GM20000 (cell line): ENCODE results near the gene ANGPTL4.
"Not testable (repeated sequence)": the region's sequence is repeated elsewhere in the genome, so short reads cannot be mapped to it uniquely, and the experiment has no call there.

Experiments
- DNase-seq: peaks from one replicate; pipeline ENCODE4 v3.0.0; 2012; ENCODE audit warnings: low spot score
- TF ChIP-seq, protein P1 (sequence below): IDR thresholded peaks from 2 replicates; pipeline ENCODE4 v1.5.1; 2012; ENCODE audit warnings: mild to moderate bottlenecking, control low read depth; ENCODE audit errors: extremely low read depth, missing control alignments

Gene ANGPTL4

DNA sequence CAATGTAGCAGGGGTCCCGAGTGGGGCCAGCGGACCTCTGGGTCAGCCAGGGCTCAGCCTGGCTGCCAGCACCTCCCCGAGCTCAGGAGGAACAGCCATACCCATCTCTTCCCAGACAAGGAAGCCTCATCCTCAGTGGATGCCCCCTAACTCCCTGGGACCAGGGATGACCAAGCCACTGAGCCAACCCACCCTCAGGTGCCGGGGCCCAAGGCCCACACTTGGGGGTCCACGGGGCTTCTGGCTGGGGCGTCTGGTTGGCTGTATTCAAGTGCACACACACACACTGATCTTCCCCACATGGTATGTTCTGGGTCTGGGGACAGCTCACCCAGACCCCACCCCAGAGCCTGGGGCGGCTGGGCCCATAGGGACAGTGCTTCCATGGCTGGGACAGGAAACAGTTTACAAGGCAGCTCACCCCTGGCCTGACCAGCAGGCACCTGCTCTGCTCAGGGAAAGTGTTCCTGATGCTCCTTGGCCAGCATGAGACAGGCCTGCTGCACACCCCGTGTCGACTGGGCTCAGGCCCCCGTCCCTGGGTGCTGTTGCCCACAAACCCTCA is 33.9 kb downstream of the ANGPTL4 start:
- TF ChIP-seq, protein P1, sequence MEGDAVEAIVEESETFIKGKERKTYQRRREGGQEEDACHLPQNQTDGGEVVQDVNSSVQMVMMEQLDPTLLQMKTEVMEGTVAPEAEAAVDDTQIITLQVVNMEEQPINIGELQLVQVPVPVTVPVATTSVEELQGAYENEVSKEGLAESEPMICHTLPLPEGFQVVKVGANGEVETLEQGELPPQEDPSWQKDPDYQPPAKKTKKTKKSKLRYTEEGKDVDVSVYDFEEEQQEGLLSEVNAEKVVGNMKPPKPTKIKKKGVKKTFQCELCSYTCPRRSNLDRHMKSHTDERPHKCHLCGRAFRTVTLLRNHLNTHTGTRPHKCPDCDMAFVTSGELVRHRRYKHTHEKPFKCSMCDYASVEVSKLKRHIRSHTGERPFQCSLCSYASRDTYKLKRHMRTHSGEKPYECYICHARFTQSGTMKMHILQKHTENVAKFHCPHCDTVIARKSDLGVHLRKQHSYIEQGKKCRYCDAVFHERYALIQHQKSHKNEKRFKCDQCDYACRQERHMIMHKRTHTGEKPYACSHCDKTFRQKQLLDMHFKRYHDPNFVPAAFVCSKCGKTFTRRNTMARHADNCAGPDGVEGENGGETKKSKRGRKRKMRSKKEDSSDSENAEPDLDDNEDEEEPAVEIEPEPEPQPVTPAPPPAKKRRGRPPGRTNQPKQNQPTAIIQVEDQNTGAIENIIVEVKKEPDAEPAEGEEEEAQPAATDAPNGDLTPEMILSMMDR, result no peak
- no peak for DNase-seq

DNA sequence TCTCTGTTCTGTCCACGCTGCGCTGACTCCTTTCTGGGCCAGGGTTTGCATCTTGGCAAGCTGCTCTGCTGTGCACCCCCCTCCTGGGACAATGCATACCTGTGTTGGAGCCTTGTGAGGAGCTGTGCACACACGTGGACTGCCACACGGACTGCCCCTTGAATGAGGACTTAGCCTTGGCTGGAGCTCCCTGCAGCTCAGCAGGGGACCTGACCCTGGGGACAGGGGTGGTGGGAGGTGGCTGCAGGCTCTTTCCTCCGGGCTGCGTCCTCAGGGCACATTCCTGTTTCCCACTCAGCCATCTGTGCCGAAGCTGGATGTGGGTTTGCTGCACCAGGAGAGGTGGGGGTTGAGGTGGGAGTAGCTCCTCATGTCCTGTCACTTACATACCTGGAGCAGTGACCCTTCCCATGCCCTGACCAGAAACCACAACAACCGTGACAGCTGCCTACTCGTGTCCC is 34.4 kb downstream of the ANGPTL4 start:
- DNase-seq, result no peak
- TF ChIP-seq, protein P1, result no peak

DNA sequence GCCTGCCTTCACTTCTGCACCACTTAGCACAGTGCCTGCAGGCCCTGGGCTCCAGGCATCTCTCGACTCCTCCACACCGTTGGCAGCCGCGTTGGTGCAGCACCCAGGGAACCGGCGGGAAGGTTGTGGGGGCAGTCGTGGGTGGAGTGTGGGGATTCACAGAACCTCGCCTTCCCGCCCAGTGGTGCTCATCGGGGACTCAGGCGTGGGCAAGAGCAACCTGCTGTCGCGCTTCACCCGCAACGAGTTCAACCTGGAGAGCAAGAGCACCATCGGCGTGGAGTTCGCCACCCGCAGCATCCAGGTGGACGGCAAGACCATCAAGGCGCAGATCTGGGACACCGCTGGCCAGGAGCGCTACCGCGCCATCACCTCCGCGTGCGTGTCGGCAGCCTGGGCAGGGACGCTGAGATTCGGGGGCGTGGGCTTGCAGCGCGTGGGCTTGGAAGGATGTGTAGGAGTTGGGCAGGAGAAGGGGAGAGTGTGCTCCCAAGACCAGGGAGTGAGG is 35.8 kb downstream of the ANGPTL4 start:
- TF ChIP-seq, protein P1, result no peak
- DNase-seq, result peak; percentile 13

DNA sequence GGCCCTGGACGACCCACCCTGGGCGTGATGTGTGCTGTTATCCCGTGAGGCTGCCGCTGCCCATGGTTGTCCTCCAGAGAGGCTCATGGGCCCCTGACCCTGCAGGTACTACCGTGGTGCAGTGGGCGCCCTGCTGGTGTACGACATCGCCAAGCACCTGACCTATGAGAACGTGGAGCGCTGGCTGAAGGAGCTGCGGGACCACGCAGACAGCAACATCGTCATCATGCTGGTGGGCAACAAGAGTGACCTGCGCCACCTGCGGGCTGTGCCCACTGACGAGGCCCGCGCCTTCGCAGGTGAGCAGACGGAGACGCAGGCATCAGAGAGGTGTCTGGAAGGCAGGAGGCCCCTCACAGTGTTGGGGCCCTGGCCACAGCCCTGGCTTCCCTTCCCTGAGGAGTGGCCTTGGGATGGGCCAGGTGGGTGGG is 38.0 kb downstream of the ANGPTL4 start:
- TF ChIP-seq, protein P1, result no peak
- no peak for DNase-seq

DNA sequence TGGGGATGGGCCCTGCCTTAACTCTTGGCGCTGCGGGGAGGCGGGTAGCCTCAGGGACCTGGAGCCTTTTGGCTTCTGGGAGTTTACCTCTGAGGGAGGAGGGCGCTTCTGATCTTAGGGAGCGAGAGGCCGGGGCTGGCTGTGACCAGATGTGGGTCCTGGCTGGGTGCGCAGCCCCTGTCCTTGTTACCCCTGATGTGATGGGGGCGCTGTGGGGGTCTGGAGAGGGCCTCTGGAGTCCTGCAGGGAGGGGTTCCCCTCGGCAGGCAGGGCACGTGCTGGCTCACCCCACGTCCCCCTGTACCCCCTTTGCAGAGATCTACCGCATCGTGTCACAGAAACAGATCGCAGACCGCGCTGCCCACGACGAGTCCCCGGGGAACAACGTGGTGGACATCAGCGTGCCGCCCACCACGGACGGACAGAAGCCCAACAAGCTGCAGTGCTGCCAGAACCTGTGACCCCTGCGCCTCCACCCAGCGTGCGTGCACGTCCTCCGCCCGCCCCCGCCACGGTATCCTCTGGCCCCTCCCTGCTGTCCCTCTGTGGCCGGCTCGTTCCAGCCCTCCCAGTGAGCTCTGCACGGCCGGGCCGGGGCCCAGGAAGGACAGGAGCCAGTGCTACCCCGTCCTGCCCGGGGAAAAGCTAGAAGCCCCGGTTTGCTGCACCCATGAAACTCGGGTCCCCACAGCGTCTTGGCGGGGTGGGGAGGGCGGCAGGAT is 39.3 kb downstream of the ANGPTL4 start:
- TF ChIP-seq, protein P1, result no peak
- DNase-seq, result no peak

DNA sequence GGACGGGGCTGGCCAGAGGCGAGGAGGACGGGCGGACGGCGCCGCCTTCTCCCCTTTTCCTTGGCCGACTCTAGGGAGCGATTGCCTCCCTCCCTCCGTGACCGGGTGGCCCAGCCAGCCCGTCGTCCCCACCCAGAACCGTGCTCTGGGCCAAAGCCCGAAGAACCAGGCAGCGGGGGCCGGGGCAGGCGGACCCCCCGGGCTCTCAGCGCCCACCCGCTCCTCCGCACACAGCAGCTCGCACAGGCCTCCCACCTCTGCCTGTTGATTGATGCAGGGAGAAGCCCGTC is 39.8 kb downstream of the ANGPTL4 start:
- DNase-seq, result no peak
- TF ChIP-seq, protein P1, result no peak

DNA sequence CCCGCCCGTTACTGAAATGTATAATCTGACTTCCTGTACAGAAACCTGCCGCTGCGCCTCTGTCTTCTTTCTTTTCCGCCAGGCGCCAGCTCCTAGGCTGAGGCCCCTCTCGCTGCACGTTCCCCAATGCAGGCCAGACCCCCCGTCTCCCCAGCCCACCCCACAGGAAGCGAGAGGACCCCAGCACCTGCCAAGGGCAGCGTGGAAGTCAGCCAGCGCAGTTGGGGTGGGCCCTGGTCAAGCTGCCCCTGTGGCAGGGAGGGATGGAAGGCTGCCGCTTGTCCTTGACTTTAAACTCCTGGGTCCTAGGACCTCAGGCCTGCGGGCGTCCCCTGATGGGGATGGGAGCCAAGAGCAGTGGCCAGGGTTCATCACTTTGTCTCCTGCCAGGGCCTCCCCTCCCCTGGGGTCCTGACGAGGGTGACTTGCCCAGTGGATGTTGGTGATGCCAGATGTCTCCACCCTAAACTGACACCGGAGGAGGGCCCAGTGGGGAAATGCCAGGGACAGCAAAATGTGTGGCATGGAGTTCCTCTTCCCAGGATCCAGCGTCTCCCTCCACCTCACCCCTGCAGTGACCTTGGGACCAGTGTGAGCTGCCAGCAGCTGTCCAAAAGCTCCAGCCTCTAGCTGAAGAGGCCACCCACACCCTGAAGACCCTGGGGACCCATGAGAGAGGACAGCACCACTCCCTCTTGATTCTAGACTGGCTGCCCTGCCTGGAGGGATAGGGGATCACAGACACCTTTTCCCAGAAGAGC is 40.6 kb downstream of the ANGPTL4 start:
- TF ChIP-seq, protein P1, result no peak
- no peak for DNase-seq

DNA sequence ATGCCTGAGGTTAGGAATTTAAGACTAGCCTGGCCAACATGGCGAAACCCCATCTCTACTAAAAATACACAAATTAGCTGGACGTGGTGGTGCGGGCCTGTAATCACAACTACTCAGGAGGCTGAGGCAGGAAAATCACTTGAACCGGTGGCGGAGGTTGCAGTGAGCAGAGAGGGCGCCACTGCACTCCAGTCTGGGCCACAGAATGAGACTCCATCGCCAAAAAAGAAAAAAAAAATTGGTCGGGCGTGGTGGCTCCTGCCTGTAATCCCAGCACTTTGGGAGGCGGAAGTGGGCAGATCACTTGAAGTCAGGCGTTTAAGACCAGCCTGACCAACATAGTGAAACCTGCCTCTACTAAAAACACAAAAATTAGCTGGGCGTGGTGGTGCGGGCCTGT is 46.8 kb downstream of the ANGPTL4 start:
- not testable (repeated sequence) for DNase-seq
